ENCODE results near the gene ZNF239. TPM values are rescaled to one million over a fixed set of nuclear protein-coding genes. Genes with fewer than 3 reads are reported as not detected.
"Not testable (repeated sequence)": the region's sequence is repeated elsewhere in the genome, so short reads cannot be mapped to it uniquely, and the experiment has no call there.

ZNF239 gene
- total RNA-seq, 1 experiment from 2014 or later: 12.8 TPM

DNA sequence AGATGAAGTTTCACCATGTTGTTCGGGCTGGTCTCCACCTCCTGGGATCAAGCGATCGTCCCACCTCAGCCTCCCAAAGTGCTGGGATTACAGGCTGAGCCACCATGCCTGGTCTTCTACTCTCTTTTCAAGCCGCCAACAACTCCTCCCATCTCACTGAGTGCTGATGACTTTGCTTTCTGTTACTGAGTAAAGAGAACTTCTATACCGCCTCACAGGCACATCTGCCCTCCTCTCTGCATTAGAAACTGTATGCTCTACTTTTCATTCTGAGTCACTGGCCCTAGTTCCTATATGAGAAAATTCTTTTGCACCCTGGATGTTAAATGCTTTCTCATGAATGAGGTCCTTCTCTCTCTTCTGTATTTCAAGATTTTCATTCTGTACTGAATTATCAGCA is 2.2 kb upstream of the ZNF239 start:
- DNase-seq (ENCODE audit: low spot score): no peak

DNA sequence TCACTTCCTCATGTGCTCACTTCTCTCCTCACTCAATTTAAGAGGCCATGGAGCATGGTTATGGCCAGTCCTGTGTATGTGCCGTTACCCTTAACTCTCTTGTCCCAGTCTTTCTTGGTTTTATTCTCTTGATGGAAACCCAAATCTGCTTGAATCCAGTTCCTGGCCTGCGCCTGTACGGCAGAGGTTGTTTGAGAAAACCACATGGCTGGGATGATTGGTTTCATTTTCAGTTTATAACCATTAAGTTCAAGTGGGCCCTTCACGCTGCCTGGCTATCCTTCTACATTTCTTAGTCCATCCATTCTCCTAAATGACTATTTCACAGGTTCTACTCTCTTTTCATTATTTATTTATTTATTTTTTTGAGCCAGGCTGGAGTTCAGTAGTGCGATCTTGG is 1.6 kb upstream of the ZNF239 start:
- DNase-seq (ENCODE audit: low spot score): no peak

DNA sequence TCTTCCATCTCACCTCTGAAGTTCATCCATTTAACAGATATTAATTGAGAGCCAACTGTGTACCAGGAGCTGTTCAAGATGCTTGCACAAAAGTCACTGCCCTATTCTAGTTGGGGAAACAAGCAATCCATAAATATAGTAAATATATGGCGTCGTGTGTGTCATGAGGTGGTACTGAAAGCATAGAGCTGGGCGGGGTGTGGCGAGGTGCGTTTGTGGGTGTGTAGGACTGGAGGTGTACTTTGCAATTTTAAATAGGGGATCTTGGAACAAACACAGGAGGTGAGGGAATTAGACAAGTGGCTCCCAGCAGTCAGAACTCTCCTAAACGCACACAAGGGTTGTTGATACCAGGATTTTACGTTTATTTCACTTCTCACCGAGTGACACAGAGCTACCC is 490 bp upstream of the ZNF239 start:
- DNase-seq (ENCODE audit: low spot score): no peak

DNA sequence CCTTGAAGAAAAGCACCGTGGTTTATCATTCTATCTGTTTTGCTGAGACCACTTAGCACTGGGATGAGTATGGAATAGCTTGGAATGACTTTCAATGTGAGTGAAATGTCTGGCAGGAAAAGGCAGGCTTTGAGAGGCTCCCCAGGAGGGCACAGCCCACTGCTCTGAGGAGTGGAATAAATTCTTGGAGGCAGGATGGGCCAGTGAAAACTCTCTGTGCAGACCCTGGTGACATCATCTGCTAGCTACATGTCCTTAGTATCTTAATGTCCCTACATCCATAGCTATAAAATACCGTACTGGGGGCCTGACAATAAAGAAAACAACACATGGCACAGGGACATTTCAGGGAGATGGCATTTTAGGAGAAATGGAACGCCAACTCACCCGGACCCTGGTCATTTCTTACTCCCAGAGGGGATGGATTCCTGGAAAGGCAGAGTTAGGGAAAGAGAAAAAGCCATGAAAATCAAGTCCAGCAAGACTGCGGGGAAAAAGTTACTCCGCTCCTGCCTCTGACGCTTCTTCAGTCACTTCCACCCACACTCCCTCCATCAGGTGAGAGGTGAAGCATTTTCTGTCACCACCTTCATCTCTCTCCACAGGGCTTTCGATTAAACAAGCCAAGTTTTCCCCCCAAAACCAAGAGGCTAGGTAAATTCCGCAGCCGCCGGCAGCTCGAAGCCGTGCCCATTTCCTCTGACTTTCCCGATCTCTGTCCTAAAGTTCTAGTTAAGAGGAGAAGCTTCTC is 991 bp downstream of the ZNF239 start:
- no peak for DNase-seq (ENCODE audit: low spot score)

DNA sequence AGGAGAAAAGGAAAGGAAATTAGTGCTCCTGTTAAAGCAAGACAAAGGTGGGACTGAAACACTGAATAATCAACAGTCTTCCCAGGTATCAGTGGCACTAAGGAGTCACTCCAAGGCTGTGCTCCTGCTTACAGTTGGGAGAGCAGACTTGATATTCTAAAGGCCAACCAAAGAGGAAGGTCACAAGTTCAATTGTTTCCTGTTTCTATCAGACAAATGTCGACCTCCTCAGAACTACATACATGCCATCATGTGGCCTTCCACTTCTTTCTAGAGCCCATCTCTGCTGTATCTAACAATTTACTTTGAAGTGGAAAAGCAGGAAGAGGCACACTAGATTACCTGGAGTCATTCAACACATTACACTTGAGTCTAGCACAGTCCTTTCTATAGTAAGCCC is 3.4 kb downstream of the ZNF239 start:
- no peak for DNase-seq (ENCODE audit: low spot score)

- no peak for DNase-seq (ENCODE audit: low spot score)
These were observed 4.7 kb downstream of the ZNF239 start for GRCh38 chr10:43569681-43570080.

GRCh38 chr10:43557214-43557613 is 17.2 kb downstream of the ZNF239 start:
- DNase-seq (ENCODE audit: low spot score): no peak

DNA sequence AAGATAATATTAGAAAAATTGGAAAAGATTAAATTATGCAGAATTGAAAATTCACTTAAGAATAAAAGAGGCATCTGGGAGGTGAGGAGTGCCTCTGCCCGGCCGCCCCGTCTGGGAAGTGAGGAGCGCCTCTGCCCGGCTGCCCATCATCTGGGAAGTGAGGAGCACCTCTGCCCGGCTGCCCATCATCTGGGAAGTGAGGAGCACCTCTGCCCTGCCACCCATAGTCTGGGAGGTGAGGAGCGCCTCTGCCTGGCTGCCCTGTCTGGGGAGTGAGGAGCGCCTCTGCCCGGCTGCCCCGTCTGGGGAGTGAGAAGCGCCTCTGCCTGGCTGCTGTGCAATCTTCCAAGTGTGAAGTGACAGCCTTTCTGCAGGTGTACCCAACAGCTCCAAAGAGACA is 30.7 kb downstream of the ZNF239 start:
- not testable (repeated sequence) for DNase-seq (ENCODE audit: low spot score)

DNA sequence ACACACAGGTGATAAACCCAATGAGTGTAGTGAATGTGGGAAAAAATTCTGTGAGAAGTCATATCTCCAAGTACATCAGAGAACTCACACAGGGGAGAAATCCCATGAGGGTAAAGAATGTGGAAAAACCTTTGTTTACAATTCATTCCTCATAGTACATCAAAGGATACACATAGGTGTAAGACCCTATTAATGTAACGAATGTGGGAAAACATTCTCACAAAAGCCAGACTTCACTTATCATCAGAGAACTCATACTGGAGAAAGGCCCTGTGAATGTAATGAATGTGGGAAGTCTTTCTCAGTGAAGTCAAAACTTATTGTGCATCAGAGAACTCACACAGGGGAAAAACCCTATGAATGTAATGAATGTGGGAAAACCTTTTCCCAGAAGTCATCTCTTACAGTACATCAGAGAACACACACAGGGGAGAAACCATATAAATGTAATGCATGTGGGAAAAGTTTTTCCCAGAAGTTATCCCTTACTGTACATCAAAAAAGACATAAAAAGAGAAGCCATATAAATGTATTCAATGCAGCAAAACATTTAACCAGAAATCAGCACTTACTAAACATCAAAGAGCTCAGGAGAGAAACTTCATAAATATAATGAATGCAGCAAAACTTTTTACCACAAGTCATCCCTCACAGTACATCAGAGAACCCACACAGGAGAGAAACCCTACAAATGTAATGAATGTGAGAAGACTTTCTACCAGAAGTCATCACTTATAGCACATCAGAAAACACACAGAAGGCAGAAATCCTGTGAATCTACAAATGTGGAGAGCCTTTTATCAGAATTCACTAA is 49.8 kb downstream of the ZNF239 start:
- DNase-seq (ENCODE audit: low spot score): no peak

Other genes with a start within 250 kb of the ZNF239 start
- not detected in 2 replicates for gene FXYD4, start 203.0 kb downstream of the ZNF239 start, total RNA-seq (2014; rRNA removed; shearing (Covaris generic))
- 515 and 519 TPM in 2 replicates for gene HNRNPF, start 165.4 kb downstream of the ZNF239 start, total RNA-seq (2014; rRNA removed; shearing (Covaris generic))
- gene ZNF487, start 137.5 kb downstream of the ZNF239 start, total RNA-seq (2014; rRNA removed; shearing (Covaris generic)): 8.1 and 16.1 TPM in 2 replicates
- 1.7 and 7.3 TPM in 2 replicates for gene ZNF485, start 31.8 kb upstream of the ZNF239 start, total RNA-seq (2014; rRNA removed; shearing (Covaris generic))
- gene ZNF32, start 74.3 kb upstream of the ZNF239 start, total RNA-seq (2014; rRNA removed; shearing (Covaris generic)): 7.0 and 7.8 TPM in 2 replicates

Data from HT-29 (cell line).